Keratinocyte (primary cell): ENCODE results near the gene RHBDL2. TPM values are rescaled to one million over a fixed set of nuclear protein-coding genes. Genes with fewer than 3 reads are reported as not detected.

Experiments
- DNase-seq: peaks from one replicate; pipeline ENCODE4 v3.0.0-alpha.2; 2011; ENCODE audit warnings: low read depth, missing footprints, low spot score
- FAIRE-seq: peaks from 2 replicates; lab custom pipeline; 2011; peaks lifted over from hg19 to GRCh38; lab: Jason Lieb, UNC
- H2AFZ ChIP-seq: 2 replicates; pipeline ENCODE4 v1.6.0; 2012; ENCODE audit warnings: low read length, control low read depth, inconsistent platforms; ENCODE audit not compliant: control insufficient read depth
- H3K27ac ChIP-seq: 2 replicates; pipeline ENCODE4 v1.5.1; 2011; ENCODE audit warnings: low read length; ENCODE audit not compliant: control insufficient read depth, insufficient read depth
- H3K27me3 ChIP-seq: 3 replicates; pipeline ENCODE4 v1.6.0; 2011; ENCODE audit warnings: low read length; ENCODE audit not compliant: control insufficient read depth, insufficient read depth; ENCODE audit errors: extremely low read depth
- H3K36me3 ChIP-seq, 2 experiments: 2 replicates in 1 of 2; 3 replicates in 1 of 2; pipeline ENCODE4 v1.5.1; 2011; ENCODE audit warnings: low read length in 2 of 2, mild to moderate bottlenecking in 1 of 2; ENCODE audit not compliant: control insufficient read depth in 2 of 2, insufficient read depth in 2 of 2; ENCODE audit errors: extremely low read depth in 1 of 2
- H3K4me1 ChIP-seq: 3 replicates; pipeline ENCODE4 v1.5.1; 2011; ENCODE audit warnings: low read length; ENCODE audit not compliant: control insufficient read depth, insufficient read depth; ENCODE audit errors: extremely low read depth
- H3K4me2 ChIP-seq: 3 replicates; pipeline ENCODE4 v1.6.0; 2011; ENCODE audit warnings: low read depth, low read length; ENCODE audit not compliant: control insufficient read depth, insufficient read depth; ENCODE audit errors: extremely low read depth
- H3K4me3 ChIP-seq, 3 experiments: fragments of 200-600 bp in 1 of 3; sonication (generic) in 1 of 3; 2 replicates in 2 of 3; 3 replicates in 1 of 3; pipeline ENCODE4 v1.5.1; 2011 to 2016; ENCODE audit warnings: low read length in 3 of 3, mild to moderate bottlenecking in 3 of 3, control low read depth in 2 of 3, inconsistent platforms in 1 of 3, low read depth in 1 of 3, mixed read lengths in 1 of 3, mixed run types in 1 of 3, moderate library complexity in 1 of 3; ENCODE audit not compliant: control insufficient read depth in 2 of 3, insufficient read depth in 2 of 3; ENCODE audit errors: extremely low read depth in 1 of 3
- H3K79me2 ChIP-seq: 2 replicates; pipeline ENCODE4 v1.6.0; 2012; ENCODE audit warnings: low read length; ENCODE audit not compliant: control insufficient read depth, insufficient read depth
- H3K9ac ChIP-seq: 3 replicates; pipeline ENCODE4 v1.6.0; 2011; ENCODE audit warnings: low read length; ENCODE audit not compliant: control insufficient read depth, insufficient read depth; ENCODE audit errors: extremely low read depth
- H3K9me1 ChIP-seq: 3 replicates; pipeline ENCODE4 v1.6.0; 2011; ENCODE audit warnings: low read length; ENCODE audit not compliant: control insufficient read depth, insufficient read depth; ENCODE audit errors: extremely low read depth
- H3K9me3 ChIP-seq: 2 replicates; pipeline ENCODE4 v1.5.1; 2012; ENCODE audit warnings: low read depth, low read length; ENCODE audit not compliant: control insufficient read depth
- H4K20me1 ChIP-seq: 3 replicates; pipeline ENCODE4 v1.6.0; 2011; ENCODE audit warnings: low read length; ENCODE audit not compliant: control insufficient read depth, insufficient read depth; ENCODE audit errors: extremely low read depth
- EZH2 ChIP-seq: IDR thresholded peaks from one replicate; pipeline ENCODE4 v1.6.1; 2012; ENCODE audit warnings: inconsistent platforms, mild to moderate bottlenecking, low read length, moderate library complexity
- dilution Hi-C: fragments of 300-500 bp; cut with MboI; formaldehyde crosslinking; loops from one replicate; pipeline ENCODE4 v1.7.0; 2020; ENCODE audit warnings: low sequenced_read_pairs; ENCODE audit not compliant: extremely low pct_ligation_motif_present
- polyA plus RNA-seq, 5 experiments: library from polyadenylated mRNA; depleted of rRNA in 3 of 5; stranded (reverse) in 3 of 5; stranded (forward) in 1 of 5; unstranded in 1 of 5; fragments of >200 nt; gene quantifications; 1 replicate in 1 of 5; 2 replicates in 3 of 5; 3 replicates in 1 of 5; pipeline versions ENCODE4 v1.2.1 to v1.2.3, GENCODE V29; 2011 to 2012; ENCODE audit warnings: missing spikeins in 2 of 5, low read depth in 1 of 5, low replicate concordance in 1 of 5
- TF ChIP-seq, protein P1 (sequence below), 3 experiments: IDR thresholded peaks in 1 of 3; conservative IDR thresholded peaks in 1 of 3; optimal IDR thresholded peaks in 1 of 3; 2 replicates in 2 of 3; 3 replicates in 1 of 3; pipeline versions ENCODE3 to v1.5.1; 2011; ENCODE audit warnings: low read length in 3 of 3, mild to moderate bottlenecking in 3 of 3, moderate library complexity in 2 of 3, control low read depth in 1 of 3, inconsistent platforms in 1 of 3; ENCODE audit not compliant: insufficient read depth in 2 of 3; ENCODE audit errors: extremely low read depth in 1 of 3

The RHBDL2 gene
- polyA plus RNA-seq, 1 donor (not counting 4 experiments of a cell fraction or from before 2014, with no cell fraction given), result 7.9 TPM

DNA sequence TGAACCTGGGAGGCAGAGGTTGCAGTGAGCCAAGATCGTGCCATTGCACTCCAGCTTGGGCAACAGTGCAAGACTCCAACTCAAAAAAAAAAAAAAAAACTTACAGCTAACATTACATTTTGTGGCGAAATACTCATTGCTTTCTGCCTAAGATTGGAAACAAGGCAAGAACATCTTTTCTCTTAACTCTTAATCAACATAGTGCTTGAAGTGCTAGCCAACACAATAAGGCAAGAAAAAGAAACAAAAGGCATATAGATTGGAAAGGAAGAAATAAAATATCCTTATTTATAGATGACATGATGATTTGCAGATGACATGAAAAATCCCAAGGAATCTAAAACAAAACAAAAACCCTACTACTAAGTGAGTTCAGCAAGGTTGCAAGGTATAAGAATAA lies 35.6 kb downstream of the RHBDL2 start:
- FAIRE-seq (no peak), DNase-seq (no peak)
- H3K9me1 ChIP-seq, result no peaks in the 10 kb centered on the region
- TF ChIP-seq, protein P1, sequence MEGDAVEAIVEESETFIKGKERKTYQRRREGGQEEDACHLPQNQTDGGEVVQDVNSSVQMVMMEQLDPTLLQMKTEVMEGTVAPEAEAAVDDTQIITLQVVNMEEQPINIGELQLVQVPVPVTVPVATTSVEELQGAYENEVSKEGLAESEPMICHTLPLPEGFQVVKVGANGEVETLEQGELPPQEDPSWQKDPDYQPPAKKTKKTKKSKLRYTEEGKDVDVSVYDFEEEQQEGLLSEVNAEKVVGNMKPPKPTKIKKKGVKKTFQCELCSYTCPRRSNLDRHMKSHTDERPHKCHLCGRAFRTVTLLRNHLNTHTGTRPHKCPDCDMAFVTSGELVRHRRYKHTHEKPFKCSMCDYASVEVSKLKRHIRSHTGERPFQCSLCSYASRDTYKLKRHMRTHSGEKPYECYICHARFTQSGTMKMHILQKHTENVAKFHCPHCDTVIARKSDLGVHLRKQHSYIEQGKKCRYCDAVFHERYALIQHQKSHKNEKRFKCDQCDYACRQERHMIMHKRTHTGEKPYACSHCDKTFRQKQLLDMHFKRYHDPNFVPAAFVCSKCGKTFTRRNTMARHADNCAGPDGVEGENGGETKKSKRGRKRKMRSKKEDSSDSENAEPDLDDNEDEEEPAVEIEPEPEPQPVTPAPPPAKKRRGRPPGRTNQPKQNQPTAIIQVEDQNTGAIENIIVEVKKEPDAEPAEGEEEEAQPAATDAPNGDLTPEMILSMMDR (optimal IDR thresholded peaks at IDR 0.05 in 1 of 3, IDR thresholded peaks at IDR 0.05 in 1 of 3, conservative IDR thresholded peaks at IDR 0.05 in 1 of 3; ENCODE audit: extremely low read depth in 1 of 3, insufficient read depth in 2 of 3, low read length in 3 of 3), result no peak
- no peak for TF ChIP-seq EZH2
- H3K36me3 ChIP-seq, result peaks cover 0 to 2% of the 10 kb centered on the region in 2 experiments
- no peaks in the 10 kb centered on the region for H3K9me3 ChIP-seq
- H2AFZ ChIP-seq, result no peak overlapping the region
- H3K27me3 ChIP-seq, result no peaks in the 10 kb centered on the region
- H4K20me1 ChIP-seq, result no peaks in the 10 kb centered on the region
- H3K4me2 ChIP-seq, result no peak overlapping the region
- no peak overlapping the region for H3K9ac ChIP-seq
- H3K27ac ChIP-seq, result no peak overlapping the region
- H3K79me2 ChIP-seq, result no peaks in the 10 kb centered on the region
- H3K4me1 ChIP-seq, result no peaks in the 10 kb centered on the region
- dilution Hi-C loops, result no loop called here
- no peak overlapping the region for H3K4me3 ChIP-seq

DNA sequence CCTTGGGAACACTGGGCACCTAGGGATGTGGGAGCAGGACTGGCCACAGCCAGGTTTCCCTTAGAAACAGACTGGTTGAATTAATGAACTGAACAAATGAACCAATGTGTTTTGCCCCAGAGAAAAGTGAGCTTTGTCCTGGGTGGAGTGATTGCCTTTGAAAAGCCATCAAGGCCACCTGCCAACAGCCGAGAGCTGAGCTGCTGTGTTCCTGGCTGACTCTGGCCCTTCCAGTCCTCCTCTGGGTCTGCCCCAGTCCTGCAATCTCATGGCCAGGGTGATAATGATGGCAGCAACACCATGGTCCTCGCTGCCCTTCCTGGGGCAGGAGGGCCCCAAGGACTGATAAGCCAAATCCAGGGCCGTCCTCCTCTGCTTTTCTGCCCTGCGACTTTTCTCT lies 42.1 kb downstream of the RHBDL2 start:
- dilution Hi-C loops, result no loop called here
- Histone ChIP-seq H3K9ac (no peak overlapping the region), H2AFZ (no peak overlapping the region), H3K79me2 (no peaks in the 10 kb centered on the region), H3K4me3 (no peak overlapping the region), H3K4me2 (peak overlapping the region; percentile 30), H3K27ac (peak overlapping the region; percentile 45), H4K20me1 (no peaks in the 10 kb centered on the region), H3K27me3 (no peaks in the 10 kb centered on the region), H3K9me3 (no peaks in the 10 kb centered on the region), H3K9me1 (peaks cover 4% of the 10 kb centered on the region), H3K36me3 (no peaks in the 10 kb centered on the region), H3K4me1 (peaks cover 12% of the 10 kb centered on the region)
- TF ChIP-seq EZH2, result no peak
- TF ChIP-seq, protein P1 (optimal IDR thresholded peaks at IDR 0.05 in 1 of 3, IDR thresholded peaks at IDR 0.05 in 1 of 3, conservative IDR thresholded peaks at IDR 0.05 in 1 of 3; ENCODE audit: extremely low read depth in 1 of 3, insufficient read depth in 2 of 3, low read length in 3 of 3), result no peak
- no peak for DNase-seq
- no peak for FAIRE-seq
